ENCODE data around the gene ERP44. TPM values are rescaled to one million over a fixed set of nuclear protein-coding genes. Genes with fewer than 3 reads are reported as not detected.

ERP44 gene
- total RNA-seq, result 9.1 and 12.2 TPM in 2 replicates

DNA sequence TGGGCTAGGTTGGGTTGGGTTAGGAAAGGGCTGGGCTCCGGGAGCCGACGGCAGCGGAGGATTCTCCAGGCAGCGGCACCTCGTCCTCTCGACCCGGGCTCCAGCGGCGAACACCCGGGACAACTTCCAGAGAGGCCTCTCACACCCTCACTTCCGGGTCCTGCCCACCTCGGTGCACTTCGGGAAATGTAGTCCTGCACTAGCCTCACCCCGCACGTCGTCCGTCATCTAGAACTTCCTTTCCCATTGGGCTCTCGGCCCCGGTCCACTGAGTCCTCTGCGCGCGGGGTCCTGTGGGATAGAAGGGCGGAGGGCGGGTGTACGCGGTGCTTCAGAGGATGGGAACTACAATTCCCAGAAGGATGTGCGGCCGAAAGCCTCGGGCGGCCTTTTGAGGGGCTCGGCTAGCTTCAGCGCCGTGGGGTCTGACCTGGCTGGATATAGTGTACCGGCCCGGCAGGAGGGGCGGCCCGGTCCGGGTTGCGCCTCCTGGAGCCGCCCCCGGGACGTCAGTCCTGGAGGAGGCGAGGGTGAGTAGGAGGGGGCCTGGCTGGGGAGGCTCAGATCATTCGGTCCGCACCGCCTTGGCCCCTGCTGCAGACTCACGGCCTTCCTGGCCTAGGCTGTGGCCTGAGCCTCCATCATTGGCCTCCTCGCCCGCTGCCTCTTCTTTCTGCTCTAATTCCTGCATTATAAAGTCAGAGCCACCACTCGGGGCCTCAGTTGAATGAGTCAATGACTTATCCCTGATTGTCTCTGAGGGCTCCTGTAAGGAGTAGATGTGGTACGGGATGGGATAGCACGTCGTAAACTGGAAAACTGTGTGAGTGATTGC lies at the start of gene ERP44, which contains the start of gene INVS:
Gene ERP44 (minus strand): TSS at position 114 of the 835 bp plus-strand sequence. CDS start 160 bp downstream, outside the sequence.
Gene INVS (plus strand): TSS at position 357 of the 835 bp plus-strand sequence. CDS start 5,279 bp downstream, outside the sequence.

Other genes with a start within 250 kb of the ERP44 start
- 21.8 and 28.1 TPM in 2 replicates for gene STX17, start 192.3 kb downstream of the ERP44 start, total RNA-seq
- gene INVS, start 243 bp upstream of the ERP44 start, total RNA-seq, result 29.8 and 34.2 TPM in 2 replicates